Left lung (tissue), 10 donors: ENCODE data around the gene APEH. TPM values are rescaled to one million over a fixed set of nuclear protein-coding genes. Genes with fewer than 3 reads are reported as not detected.
A peak's percentile ranks its signal among the peaks of the same experiment; 100 is the strongest.

Experiments
- ATAC-seq: fragments of 200-7000 bp; cut with Tn5 transposase; one replicate; pipeline ENCODE4 v1.9.1; 2020; ENCODE audit warnings: moderate library complexity
- DNase-seq, 4 donors: peaks; one replicate each; pipeline ENCODE4 v3.0.0-alpha.2; 2013 to 2020
- H3K27ac ChIP-seq, 2 donors: fragments of 200-600 bp; sonication (generic) in 1 of 2; one replicate each; pipeline versions ENCODE4 v1.5.0 to v1.8.0; 2020 to 2021
- H3K27me3 ChIP-seq, 2 donors: fragments of 200-600 bp; sonication (generic) in 1 of 2; one replicate each; pipeline versions ENCODE4 v1.5.0 to v1.8.0; 2020 to 2021
- H3K36me3 ChIP-seq, 2 donors: fragments of 200-600 bp; sonication (generic) in 1 of 2; one replicate each; pipeline versions ENCODE4 v1.5.0 to v1.8.0; 2020 to 2021
- H3K4me1 ChIP-seq, 2 donors: fragments of 200-600 bp; one replicate each; pipeline ENCODE4 v1.8.0; 2021
- H3K4me3 ChIP-seq, 2 donors: fragments of 200-600 bp; sonication (generic) in 1 of 2; one replicate each; pipeline versions ENCODE4 v1.5.0 to v1.8.0; 2020 to 2021; ENCODE audit warnings: mild to moderate bottlenecking in 1 of 2
- H3K9me3 ChIP-seq, 2 donors: fragments of 200-600 bp; sonication (generic) in 1 of 2; one replicate each; pipeline versions ENCODE4 v1.5.0 to v1.8.0; 2020 to 2021
- intact Hi-C, 2 donors: fragments of 100-400 bp; cut with DNase I; formaldehyde crosslinking; loops; one replicate each; pipeline versions ENCODE4 v1.11.2 to v1.14.2; 2022
- polyA plus RNA-seq, 6 donors: library from polyadenylated mRNA; unstranded; fragments of 120-200 nt; gene quantifications; one replicate each; pipeline ENCODE4 v1.2.1, GENCODE V29; 2013; ENCODE audit not compliant: insufficient read length in 6 of 6
- total RNA-seq, 2 donors: library from RNA; stranded (reverse); fragmentation: NEBNext Ultra II Directional; extraction: Animal tissue kit (Norgen Biotek cat#: 25700); gene quantifications; one replicate each; pipeline ENCODE4 v1.2.1, GENCODE V29; 2021
- TF ChIP-seq, protein P1 (sequence below), 2 donors: fragments of 200-600 bp; sonication (generic) in 1 of 2; IDR thresholded peaks; one replicate each; pipeline versions ENCODE4 v1.5.0 to v1.8.0; 2021; ENCODE audit warnings: antibody characterized with exemption in 2 of 2
- donor health status: DM: no; HTN: yes; CAD: no.
- donor health status: DM: no; HTN: no; CAD: no.

Gene APEH
- total and polyA plus RNA-seq, 8 donors, result 88.6 to 122 (median 105) TPM

DNA sequence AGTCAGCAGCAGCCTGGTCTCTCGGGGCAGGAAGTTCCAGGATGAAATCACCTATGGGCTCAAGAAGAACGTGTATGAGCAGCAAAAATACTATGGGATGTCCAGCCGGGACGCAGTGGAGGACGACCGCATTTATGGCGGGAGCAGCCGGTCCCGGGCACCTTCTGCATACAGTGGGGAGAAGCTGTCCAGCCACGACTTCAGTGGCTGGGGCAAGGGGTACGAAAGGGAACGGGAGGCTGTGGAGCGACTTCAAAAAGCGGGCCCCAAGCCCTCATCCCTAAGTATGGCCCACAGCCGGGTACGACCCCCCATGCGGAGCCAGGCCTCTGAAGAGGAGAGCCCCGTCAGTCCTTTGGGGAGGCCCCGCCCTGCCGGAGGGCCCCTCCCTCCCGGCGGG lies 12.1 kb upstream of the APEH start:
- DNase-seq (peak in 1 of 4 donors; percentile 58), ATAC-seq (no peak)
- Histone ChIP-seq H3K4me1 (no peaks in the 10 kb centered on the region), H3K27me3 (no peaks in the 10 kb centered on the region), H3K9me3 (no peaks in the 10 kb centered on the region), H3K36me3 (no peaks in the 10 kb centered on the region), H3K27ac (no peak overlapping the region), H3K4me3 (no peak overlapping the region)
- TF ChIP-seq, protein P1, sequence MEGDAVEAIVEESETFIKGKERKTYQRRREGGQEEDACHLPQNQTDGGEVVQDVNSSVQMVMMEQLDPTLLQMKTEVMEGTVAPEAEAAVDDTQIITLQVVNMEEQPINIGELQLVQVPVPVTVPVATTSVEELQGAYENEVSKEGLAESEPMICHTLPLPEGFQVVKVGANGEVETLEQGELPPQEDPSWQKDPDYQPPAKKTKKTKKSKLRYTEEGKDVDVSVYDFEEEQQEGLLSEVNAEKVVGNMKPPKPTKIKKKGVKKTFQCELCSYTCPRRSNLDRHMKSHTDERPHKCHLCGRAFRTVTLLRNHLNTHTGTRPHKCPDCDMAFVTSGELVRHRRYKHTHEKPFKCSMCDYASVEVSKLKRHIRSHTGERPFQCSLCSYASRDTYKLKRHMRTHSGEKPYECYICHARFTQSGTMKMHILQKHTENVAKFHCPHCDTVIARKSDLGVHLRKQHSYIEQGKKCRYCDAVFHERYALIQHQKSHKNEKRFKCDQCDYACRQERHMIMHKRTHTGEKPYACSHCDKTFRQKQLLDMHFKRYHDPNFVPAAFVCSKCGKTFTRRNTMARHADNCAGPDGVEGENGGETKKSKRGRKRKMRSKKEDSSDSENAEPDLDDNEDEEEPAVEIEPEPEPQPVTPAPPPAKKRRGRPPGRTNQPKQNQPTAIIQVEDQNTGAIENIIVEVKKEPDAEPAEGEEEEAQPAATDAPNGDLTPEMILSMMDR (IDR thresholded peaks at IDR 0.05), result no peak
- intact Hi-C loops, result no loop called here

DNA sequence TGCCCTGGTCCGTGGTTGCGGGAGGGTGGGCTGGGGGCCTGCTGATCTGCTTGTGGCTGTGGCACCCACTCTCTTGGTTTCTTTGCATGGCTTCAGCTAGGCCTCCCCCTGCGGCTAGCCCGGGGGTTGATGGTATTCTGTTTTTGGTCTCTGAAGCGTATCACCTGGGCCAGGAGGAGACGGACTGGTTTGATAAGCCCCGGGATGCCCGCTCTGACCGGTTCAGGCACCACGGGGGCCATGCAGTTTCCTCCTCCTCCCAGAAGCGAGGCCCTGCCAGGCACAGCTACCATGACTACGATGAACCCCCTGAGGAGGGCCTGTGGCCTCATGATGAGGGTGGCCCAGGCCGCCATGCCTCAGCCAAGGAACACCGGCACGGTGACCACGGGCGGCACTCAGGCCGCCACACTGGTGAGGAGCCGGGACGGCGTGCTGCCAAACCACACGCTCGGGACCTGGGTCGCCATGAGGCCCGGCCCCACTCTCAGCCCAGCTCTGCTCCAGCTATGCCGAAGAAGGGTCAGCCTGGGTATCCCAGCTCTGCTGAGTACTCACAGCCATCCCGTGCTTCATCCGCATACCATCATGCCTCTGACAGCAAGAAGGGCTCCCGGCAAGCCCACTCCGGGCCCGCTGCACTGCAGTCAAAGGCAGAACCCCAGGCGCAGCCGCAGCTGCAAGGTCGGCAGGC lies 11.3 kb upstream of the APEH start:
- TF ChIP-seq, protein P1 (IDR thresholded peaks at IDR 0.05), result no peak
- intact Hi-C loops, result no loop called here
- no peak overlapping the region for H3K4me3 ChIP-seq
- no peaks in the 10 kb centered on the region for H3K36me3 ChIP-seq
- no peaks in the 10 kb centered on the region for H3K4me1 ChIP-seq
- peak in 1 of 4 donors; percentile 63 for DNase-seq
- ATAC-seq, result no peak
- no peak overlapping the region for H3K27ac ChIP-seq
- H3K27me3 ChIP-seq, result no peaks in the 10 kb centered on the region
- H3K9me3 ChIP-seq, result no peaks in the 10 kb centered on the region

DNA sequence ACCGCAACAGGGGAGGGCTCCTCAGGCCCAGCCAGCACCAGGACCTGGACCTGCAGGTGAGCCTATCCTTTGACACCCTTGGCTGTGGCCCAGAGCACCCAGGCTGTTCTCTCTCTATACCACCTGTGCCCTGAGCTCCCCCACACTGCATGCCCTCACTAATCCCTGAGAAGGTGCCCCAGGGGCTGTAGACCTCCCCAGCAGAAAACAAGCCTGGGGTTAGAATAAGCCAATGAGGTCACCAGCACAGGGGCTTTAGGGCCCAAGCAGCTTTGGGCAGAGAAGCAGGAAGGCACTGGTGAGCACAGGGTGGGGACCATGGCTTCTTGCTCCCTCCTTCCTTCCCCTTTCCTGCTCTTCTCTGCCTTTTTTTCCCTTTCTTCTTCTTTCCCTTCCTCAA lies 10.3 kb upstream of the APEH start:
- no peaks in the 10 kb centered on the region for H3K9me3 ChIP-seq
- TF ChIP-seq, protein P1 (IDR thresholded peaks at IDR 0.05), result no peak
- no peaks in the 10 kb centered on the region for H3K27me3 ChIP-seq
- no peaks in the 10 kb centered on the region for H3K36me3 ChIP-seq
- H3K27ac ChIP-seq, result no peak overlapping the region
- ATAC-seq (no peak), DNase-seq (no peak)
- intact Hi-C loops, result no loop called here
- H3K4me3 ChIP-seq, result no peak overlapping the region
- H3K4me1 ChIP-seq, result no peaks in the 10 kb centered on the region

DNA sequence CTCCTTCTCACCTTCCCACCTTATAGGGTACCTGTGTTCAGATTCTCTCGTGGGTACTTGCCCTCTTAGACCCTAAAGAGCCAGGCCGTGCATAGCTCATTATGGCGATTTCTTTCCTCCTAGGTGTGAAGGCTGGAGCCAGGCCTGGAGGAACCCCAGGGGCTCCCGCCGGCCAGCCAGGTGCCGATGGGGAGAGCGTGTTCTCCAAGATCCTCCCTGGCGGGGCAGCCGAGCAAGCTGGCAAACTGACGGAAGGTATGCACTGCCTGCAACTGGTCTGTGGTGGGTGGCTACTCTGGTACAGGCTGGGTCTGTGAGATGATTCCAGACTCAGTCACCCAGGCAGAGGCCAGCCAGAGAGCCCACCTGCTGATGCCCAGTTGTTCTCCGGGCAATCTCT lies 9.9 kb upstream of the APEH start:
- Histone ChIP-seq H3K36me3 (no peaks in the 10 kb centered on the region), H3K27me3 (no peaks in the 10 kb centered on the region), H3K9me3 (no peaks in the 10 kb centered on the region), H3K4me1 (no peaks in the 10 kb centered on the region), H3K27ac (no peak overlapping the region), H3K4me3 (no peak overlapping the region)
- ATAC-seq, result no peak
- peak in 1 of 4 donors; percentile 59 for DNase-seq
- intact Hi-C loops, result no loop called here
- TF ChIP-seq, protein P1 (IDR thresholded peaks at IDR 0.05), result no peak

DNA sequence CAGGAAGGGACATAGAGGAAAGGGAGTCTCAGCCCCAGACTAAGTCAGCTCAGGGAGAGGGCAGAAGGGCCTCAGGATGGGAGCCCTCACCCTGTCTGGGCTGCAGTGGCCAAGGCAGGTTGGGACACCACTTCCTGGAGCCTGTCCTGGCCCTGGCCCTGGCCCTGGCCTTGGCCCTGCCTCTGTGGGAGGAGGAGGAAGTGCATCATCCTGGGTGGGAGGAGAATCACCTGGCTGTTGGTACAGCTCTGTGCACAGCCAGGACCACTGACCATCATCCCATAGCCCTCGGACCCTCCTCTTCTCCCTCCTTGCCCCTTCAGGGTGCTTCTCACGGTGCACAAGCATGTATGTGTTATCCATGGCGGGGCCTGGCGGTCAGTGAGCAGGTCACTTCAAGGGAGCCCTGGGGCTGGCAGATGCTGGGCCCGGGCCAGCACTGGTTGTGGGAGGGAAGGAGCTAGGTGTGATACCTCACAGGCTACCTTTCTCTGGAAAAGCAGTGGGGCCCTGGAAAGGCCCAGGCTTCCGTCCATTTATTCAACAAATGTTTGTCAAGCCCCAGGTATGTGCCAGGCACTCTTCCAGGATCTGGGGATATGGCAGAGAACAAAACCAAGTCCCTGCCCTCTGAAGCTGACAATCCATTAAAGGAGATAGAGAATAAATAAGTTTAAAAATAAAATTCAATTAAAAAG lies 8.2 kb upstream of the APEH start:
- TF ChIP-seq, protein P1 (IDR thresholded peaks at IDR 0.05), result no peak
- DNase-seq, result no peak
- ATAC-seq, result no peak
- Histone ChIP-seq H3K27ac (no peak overlapping the region), H3K9me3 (no peaks in the 10 kb centered on the region), H3K4me1 (no peaks in the 10 kb centered on the region), H3K36me3 (no peaks in the 10 kb centered on the region), H3K27me3 (no peaks in the 10 kb centered on the region), H3K4me3 (no peak overlapping the region)
- intact Hi-C loops, result no loop called here
